ENCODE results near the gene GIT2. TPM values are rescaled to one million over a fixed set of nuclear protein-coding genes. Genes with fewer than 3 reads are reported as not detected.

GIT2 gene
- total and polyA plus RNA-seq, 2 donors from 2014 or later, result 10.4 to 46.2 TPM

DNA sequence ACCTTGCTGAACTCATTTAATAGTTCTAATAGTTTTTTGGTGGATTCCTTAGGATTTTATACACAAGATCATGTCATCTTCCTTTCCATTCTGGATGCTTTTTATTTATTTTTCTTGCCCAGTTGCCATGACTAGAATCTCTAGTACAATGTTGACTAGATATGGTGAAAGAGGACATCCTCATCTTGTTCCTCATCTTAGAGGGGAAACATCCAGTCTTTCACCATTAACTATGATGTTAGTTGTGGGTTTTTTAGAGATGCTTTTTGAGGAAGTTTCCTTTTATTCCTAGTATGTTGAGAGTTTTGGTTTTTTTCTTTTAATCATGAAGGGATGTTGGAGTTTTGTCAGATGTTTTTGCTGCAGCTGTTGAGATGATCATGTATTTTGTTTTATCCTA, 11.7 kb upstream of the GIT2 start:
- Histone ChIP-seq H3K36me3 (ENCODE audit: control insufficient read depth in 2 of 3, insufficient read depth in 3 of 3, low read length in 3 of 3) (peaks cover 0 to 4% (median 0%) of the 10 kb centered on the region in 3 donors), H3K4me3 (ENCODE audit: low read length in 3 of 3) (no peak overlapping the region), H3K27me3 (ENCODE audit: control insufficient read depth, insufficient read depth, low read length) (no peaks in the 10 kb centered on the region), H3K9ac (ENCODE audit: low read length in 3 of 3) (no peak overlapping the region), H3K9me3 (ENCODE audit: control insufficient read depth in 2 of 3, insufficient read depth in 1 of 3, low read length in 3 of 3) (no peaks in the 10 kb centered on the region), H3K4me1 (ENCODE audit: control insufficient read depth in 2 of 3, insufficient read depth in 2 of 3, low read depth in 1 of 3, low read length in 3 of 3) (peaks cover 0 to 7% (median 5%) of the 10 kb centered on the region in 3 donors), H3K27ac (ENCODE audit: low read depth in 2 of 2, low read length in 2 of 2) (no peak overlapping the region)
- DNase-seq (no peak), FAIRE-seq (no peak)
- TF ChIP-seq, protein P1, sequence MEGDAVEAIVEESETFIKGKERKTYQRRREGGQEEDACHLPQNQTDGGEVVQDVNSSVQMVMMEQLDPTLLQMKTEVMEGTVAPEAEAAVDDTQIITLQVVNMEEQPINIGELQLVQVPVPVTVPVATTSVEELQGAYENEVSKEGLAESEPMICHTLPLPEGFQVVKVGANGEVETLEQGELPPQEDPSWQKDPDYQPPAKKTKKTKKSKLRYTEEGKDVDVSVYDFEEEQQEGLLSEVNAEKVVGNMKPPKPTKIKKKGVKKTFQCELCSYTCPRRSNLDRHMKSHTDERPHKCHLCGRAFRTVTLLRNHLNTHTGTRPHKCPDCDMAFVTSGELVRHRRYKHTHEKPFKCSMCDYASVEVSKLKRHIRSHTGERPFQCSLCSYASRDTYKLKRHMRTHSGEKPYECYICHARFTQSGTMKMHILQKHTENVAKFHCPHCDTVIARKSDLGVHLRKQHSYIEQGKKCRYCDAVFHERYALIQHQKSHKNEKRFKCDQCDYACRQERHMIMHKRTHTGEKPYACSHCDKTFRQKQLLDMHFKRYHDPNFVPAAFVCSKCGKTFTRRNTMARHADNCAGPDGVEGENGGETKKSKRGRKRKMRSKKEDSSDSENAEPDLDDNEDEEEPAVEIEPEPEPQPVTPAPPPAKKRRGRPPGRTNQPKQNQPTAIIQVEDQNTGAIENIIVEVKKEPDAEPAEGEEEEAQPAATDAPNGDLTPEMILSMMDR (IDR thresholded peaks at IDR 0.05; ENCODE audit: borderline replicate concordance, extremely low read depth, insufficient read depth), result no peak
- intact Hi-C loops (cut with DNase I), result no loop called here

DNA sequence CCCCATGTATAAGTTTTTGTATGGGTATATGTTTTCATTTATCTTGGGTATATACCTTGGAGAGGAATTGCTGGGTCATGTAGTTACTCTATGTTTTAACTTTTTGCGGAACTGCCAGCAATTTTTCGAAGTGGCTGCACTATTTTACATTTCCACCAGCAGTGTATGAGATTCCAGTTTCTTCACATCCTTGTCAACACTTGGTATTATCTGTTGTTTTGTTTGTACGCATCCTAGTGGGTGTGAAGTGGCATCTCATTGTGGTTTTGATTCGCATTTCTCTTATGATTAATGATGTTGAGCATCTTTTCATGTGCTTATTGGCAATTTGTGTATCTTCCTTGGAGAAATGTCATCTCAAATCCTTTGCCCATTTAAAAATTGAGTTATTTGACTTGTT, 9.9 kb upstream of the GIT2 start:
- TF ChIP-seq, protein P1 (IDR thresholded peaks at IDR 0.05; ENCODE audit: borderline replicate concordance, extremely low read depth, insufficient read depth), result no peak
- H3K4me3 ChIP-seq (ENCODE audit: low read length in 3 of 3), result no peak overlapping the region
- DNase-seq, result no peak
- H3K9me3 ChIP-seq (ENCODE audit: control insufficient read depth in 2 of 3, insufficient read depth in 1 of 3, low read length in 3 of 3), result no peaks in the 10 kb centered on the region
- no peaks in the 10 kb centered on the region for H3K36me3 ChIP-seq (ENCODE audit: control insufficient read depth in 2 of 3, insufficient read depth in 3 of 3, low read length in 3 of 3)
- H3K27ac ChIP-seq (ENCODE audit: low read depth in 2 of 2, low read length in 2 of 2), result no peak overlapping the region
- no peaks in the 10 kb centered on the region for H3K27me3 ChIP-seq (ENCODE audit: control insufficient read depth, insufficient read depth, low read length)
- no peak for FAIRE-seq
- intact Hi-C loops (cut with DNase I), result no loop called here
- no peak overlapping the region for H3K9ac ChIP-seq (ENCODE audit: low read length in 3 of 3)
- peaks cover 0 to 5% (median under 1%) of the 10 kb centered on the region in 3 donors for H3K4me1 ChIP-seq (ENCODE audit: control insufficient read depth in 2 of 3, insufficient read depth in 2 of 3, low read depth in 1 of 3, low read length in 3 of 3)

DNA sequence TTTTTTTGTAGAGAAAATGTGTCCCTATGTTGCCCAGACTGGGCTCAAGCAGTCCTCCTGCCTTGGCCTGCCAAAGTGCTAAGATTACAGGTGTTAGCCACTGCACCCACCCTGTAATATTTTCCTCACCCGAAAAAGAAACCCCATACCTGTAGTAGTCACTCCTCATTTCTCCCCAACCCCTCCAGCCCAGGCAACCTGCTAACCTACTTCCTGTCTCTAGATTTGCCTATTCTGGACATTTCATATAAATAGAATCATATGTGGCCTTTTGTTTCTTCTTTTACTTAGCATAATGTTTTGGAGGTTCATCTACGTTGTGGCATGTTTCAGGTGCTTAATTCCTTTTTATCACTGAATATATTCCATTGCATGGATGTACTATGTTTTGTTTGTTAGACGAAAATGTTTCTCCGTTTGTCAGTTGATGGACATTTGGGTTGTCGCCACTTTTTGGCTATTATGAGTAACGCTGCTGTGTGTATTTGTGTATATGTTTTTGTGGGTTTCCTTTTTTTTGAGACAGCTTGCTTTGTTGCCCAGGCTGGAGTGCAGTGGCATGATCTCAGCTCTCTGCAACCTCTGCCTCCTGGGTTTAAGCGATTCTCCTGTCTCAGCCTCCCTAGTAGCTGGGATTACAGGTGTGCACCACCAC, 9.3 kb upstream of the GIT2 start:
- intact Hi-C loops (cut with DNase I), result no loop called here
- no peak for FAIRE-seq
- H3K4me3 ChIP-seq (ENCODE audit: low read length in 3 of 3), result no peak overlapping the region
- no peak for DNase-seq
- TF ChIP-seq, protein P1 (IDR thresholded peaks at IDR 0.05; ENCODE audit: borderline replicate concordance, extremely low read depth, insufficient read depth), result no peak
- no peak overlapping the region for H3K27ac ChIP-seq (ENCODE audit: low read depth in 2 of 2, low read length in 2 of 2)
- no peaks in the 10 kb centered on the region for H3K36me3 ChIP-seq (ENCODE audit: control insufficient read depth in 2 of 3, insufficient read depth in 3 of 3, low read length in 3 of 3)
- no peak overlapping the region for H3K9ac ChIP-seq (ENCODE audit: low read length in 3 of 3)
- peaks cover 0 to 5% (median 0%) of the 10 kb centered on the region in 3 donors for H3K4me1 ChIP-seq (ENCODE audit: control insufficient read depth in 2 of 3, insufficient read depth in 2 of 3, low read depth in 1 of 3, low read length in 3 of 3)
- no peaks in the 10 kb centered on the region for H3K27me3 ChIP-seq (ENCODE audit: control insufficient read depth, insufficient read depth, low read length)
- no peaks in the 10 kb centered on the region for H3K9me3 ChIP-seq (ENCODE audit: control insufficient read depth in 2 of 3, insufficient read depth in 1 of 3, low read length in 3 of 3)

DNA sequence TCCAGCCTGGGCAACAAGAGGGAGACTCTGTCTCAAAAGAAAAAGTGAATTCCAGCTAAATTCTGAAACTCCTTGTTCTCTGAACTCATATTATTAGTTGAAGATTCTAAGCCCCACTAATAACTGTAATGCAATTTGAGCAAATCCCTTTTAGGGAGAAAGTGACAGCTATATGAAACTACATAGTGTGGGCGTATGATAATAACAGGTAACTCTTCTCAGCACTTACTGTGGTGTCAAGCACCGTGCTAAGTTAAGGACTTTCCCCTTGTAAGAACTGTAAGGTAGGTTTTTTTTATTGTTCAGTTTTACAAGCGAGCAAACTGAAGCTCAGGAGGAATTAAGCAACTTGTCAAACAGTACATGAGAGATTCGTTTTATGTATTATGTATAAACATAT, 8.4 kb upstream of the GIT2 start:
- peaks cover 0 to 5% (median 5%) of the 10 kb centered on the region in 3 donors for H3K4me1 ChIP-seq (ENCODE audit: control insufficient read depth in 2 of 3, insufficient read depth in 2 of 3, low read depth in 1 of 3, low read length in 3 of 3)
- no peak overlapping the region for H3K4me3 ChIP-seq (ENCODE audit: low read length in 3 of 3)
- TF ChIP-seq, protein P1 (IDR thresholded peaks at IDR 0.05; ENCODE audit: borderline replicate concordance, extremely low read depth, insufficient read depth), result no peak
- DNase-seq, result no peak
- no peak for FAIRE-seq
- no peak overlapping the region for H3K27ac ChIP-seq (ENCODE audit: low read depth in 2 of 2, low read length in 2 of 2)
- H3K36me3 ChIP-seq (ENCODE audit: control insufficient read depth in 2 of 3, insufficient read depth in 3 of 3, low read length in 3 of 3), result no peaks in the 10 kb centered on the region
- H3K9me3 ChIP-seq (ENCODE audit: control insufficient read depth in 2 of 3, insufficient read depth in 1 of 3, low read length in 3 of 3), result no peaks in the 10 kb centered on the region
- no peak overlapping the region for H3K9ac ChIP-seq (ENCODE audit: low read length in 3 of 3)
- no peaks in the 10 kb centered on the region for H3K27me3 ChIP-seq (ENCODE audit: control insufficient read depth, insufficient read depth, low read length)
- intact Hi-C loops (cut with DNase I), result no loop called here
